Gastrocnemius medialis (tissue), 4 donors: ENCODE measurements around the gene WNT3A.

Source experiments
- POLR2A ChIP-seq, 2 donors: fragments of 450-650 bp; IDR thresholded peaks; one replicate each; pipeline ENCODE4 v1.6.1; 2017; ENCODE audit warnings: antibody characterized with exemption in 2 of 2, mild to moderate bottlenecking in 2 of 2, moderate library complexity in 2 of 2
- TF ChIP-seq, protein P1 (sequence below), 5 experiments: fragments of 450-650 bp in 3 of 5; fragments of 200-600 bp in 2 of 5; sonication (generic) in 2 of 5; IDR thresholded peaks in 4 of 5; conservative IDR thresholded peaks in 1 of 5; 1 replicate in 4 of 5; 2 replicates in 1 of 5; pipeline ENCODE4 v1.5.1; 2016 to 2019; ENCODE audit warnings: antibody characterized with exemption in 5 of 5, mild to moderate bottlenecking in 3 of 5, moderate library complexity in 3 of 5

DNA sequence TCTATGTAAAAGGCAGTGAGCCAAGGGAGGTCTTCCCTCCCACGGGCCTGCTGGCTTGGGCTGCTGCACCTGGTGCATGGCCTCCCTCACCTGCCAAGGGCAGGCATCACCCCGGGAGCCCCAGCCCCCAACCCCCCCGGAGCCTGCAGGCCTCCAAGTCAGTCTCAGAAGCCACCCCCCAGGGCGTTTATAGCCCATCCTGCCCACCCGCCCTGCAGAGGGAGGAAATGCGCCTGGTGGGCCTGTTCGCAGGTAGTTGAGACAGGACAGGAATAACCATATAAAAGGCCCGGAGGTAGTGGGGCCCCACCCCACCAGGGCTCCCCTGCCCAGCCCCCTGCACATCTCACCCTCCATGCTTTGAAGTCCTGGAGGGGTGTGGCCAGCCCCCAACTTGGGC, 57.5 kb downstream of the WNT3A start:
- TF ChIP-seq, protein P1, sequence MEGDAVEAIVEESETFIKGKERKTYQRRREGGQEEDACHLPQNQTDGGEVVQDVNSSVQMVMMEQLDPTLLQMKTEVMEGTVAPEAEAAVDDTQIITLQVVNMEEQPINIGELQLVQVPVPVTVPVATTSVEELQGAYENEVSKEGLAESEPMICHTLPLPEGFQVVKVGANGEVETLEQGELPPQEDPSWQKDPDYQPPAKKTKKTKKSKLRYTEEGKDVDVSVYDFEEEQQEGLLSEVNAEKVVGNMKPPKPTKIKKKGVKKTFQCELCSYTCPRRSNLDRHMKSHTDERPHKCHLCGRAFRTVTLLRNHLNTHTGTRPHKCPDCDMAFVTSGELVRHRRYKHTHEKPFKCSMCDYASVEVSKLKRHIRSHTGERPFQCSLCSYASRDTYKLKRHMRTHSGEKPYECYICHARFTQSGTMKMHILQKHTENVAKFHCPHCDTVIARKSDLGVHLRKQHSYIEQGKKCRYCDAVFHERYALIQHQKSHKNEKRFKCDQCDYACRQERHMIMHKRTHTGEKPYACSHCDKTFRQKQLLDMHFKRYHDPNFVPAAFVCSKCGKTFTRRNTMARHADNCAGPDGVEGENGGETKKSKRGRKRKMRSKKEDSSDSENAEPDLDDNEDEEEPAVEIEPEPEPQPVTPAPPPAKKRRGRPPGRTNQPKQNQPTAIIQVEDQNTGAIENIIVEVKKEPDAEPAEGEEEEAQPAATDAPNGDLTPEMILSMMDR (IDR thresholded peaks at IDR 0.05 in 4 of 5, conservative IDR thresholded peaks at IDR 0.05 in 1 of 5) = no peak
- TF ChIP-seq POLR2A (IDR thresholded peaks at IDR 0.05) = no peak
